IMR-90 (cell line): Measurements from ENCODE around the gene DTD1.

ENCODE experiments used
- BHLHE40 ChIP-seq: fragments of 150-350 bp; IDR thresholded peaks from 2 replicates; pipeline ENCODE4 v1.6.1; 2016; ENCODE audit warnings: mild to moderate bottlenecking, low read depth, low read length
- CTCF ChIP-seq: conservative IDR thresholded peaks from 2 replicates; pipeline ENCODE4 v1.5.1; 2012; ENCODE audit warnings: mild to moderate bottlenecking, low read depth, low read length, improper control_type of control experiment
- POLR2A ChIP-seq: IDR thresholded peaks from 2 replicates; pipeline ENCODE4 v1.6.1; 2012; ENCODE audit warnings: mild to moderate bottlenecking, low read depth, low read length
- RAD21 ChIP-seq: IDR thresholded peaks from 2 replicates; pipeline ENCODE4 v1.6.1; 2012; ENCODE audit warnings: low read length, improper control_type of control experiment
- RCOR1 ChIP-seq: IDR thresholded peaks from 2 replicates; pipeline ENCODE4 v1.6.1; 2012; ENCODE audit warnings: mild to moderate bottlenecking, low read length, improper control_type of control experiment; ENCODE audit not compliant: insufficient replicate concordance

GRCh38 chr20:18778690-18779392 lies 191.0 kb downstream of the DTD1 start:
- no peak for TF ChIP-seq POLR2A
- TF ChIP-seq BHLHE40: no peak
- TF ChIP-seq RCOR1: no peak
- 0 out of 2 replicates have a peak, but pooled peaks have one; percentile 4 for TF ChIP-seq CTCF
- TF ChIP-seq RAD21: no peak
